HG02588 (cell line): ENCODE results near the gene SHISAL1.

Experiments
- ATAC-seq: cut with Tn5 transposase; IDR thresholded peaks from one replicate; pipeline ENCODE4 v1.9.1; 2021; ENCODE audit warnings: mild to moderate bottlenecking, moderate library complexity; ENCODE audit not compliant: unreplicated experiment

Gene SHISAL1

DNA sequence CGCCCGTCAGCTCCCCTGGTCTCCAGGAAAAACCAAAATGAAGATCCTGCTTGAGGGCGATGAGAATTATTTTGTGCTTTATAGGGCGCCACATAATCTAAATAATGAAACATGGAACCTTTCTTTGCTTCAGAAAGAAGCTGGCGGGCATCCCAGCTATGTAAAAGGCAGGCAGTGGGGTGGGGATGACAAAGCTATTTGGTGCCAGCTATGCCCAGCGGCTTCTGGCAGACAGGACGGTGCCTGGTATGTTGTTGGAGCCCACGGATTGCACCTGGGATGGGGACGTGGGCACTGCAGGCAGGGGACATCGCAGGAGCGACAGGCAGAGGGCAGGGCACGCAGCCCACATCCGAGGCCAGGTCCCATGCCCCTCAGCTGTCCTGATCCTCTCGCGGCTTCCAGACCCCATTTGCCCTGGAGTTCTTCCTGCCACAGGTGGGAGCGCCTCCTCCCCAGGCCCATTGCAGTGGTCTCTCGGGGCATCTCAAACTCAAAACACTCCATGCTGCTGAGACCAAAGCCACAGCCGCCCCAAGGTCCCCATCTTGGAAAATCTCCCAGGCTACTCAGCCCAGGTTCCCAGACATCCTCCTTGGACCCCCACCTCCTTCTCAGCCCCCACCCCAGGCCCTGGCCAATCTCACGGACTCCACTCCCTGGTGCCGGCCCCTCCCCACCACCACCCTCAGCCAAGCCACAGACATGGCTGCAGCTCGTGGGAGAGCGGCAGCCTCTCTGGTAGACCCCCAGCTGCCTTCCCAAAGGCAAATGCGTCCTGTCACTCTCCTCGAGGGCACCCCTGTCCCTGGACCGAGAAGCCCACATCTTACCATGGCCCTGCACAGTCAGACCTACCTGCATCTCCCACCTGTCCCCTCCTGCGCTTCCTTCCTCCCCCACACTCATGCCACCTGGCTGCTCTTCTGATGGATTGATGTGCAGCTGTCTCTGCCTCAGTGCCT is 45.7 kb downstream of the SHISAL1 start:
- no peak for ATAC-seq

DNA sequence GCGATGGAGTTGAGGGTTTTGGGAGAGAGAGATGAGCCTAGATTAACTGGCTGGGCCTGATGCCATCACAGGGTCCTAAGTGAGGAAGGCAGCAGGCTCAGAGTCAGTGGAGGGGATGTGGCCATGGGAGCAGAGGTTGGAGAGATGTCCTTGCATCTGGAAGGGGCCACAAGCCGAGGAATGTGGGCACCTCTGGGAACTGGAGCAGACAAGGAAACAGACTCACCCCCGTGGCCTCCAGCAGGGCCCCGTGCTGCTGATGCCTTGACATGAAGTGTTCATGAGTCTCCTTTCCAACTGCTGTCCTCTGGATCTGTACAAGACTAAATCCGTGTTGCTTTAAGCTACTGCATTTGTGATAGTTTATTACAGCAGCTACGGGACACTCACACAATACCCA is 49.2 kb downstream of the SHISAL1 start:
- no peak for ATAC-seq

DNA sequence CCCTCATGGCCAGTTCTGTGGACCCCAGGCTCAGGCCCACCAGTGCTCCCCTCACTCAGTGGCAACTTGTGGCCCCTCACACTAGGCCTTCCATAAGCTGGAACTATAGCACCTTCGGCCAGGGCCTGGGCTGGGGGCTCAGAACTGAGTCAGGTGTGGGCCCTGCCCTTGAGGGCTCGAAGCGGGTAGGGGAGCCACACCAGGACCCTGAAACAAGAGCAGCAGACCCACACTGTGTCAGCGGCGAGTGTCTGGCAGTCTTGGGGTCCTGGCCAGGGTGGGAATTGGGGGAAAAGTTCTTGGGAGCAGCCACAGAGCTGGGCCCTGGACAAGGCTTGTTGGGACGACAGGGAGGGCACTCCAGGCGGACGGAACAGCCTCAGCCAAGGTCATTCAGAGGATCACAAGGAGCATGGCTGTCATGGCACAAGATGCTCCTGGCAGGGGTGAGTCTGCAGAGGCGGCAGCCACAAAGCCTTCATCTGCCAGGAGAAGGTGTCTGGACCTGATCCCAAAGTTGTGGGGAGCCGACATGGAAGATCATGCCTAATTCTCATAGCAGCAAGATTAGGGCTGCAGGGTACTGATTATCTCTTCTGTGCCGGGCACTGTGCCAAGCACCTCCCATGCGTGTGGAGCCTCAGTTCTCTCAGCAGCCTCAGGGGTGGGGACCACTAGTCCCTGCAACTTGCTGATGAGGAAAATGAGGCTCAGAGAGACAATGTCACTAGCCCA is 50.7 kb downstream of the SHISAL1 start:
- ATAC-seq, result no peak

DNA sequence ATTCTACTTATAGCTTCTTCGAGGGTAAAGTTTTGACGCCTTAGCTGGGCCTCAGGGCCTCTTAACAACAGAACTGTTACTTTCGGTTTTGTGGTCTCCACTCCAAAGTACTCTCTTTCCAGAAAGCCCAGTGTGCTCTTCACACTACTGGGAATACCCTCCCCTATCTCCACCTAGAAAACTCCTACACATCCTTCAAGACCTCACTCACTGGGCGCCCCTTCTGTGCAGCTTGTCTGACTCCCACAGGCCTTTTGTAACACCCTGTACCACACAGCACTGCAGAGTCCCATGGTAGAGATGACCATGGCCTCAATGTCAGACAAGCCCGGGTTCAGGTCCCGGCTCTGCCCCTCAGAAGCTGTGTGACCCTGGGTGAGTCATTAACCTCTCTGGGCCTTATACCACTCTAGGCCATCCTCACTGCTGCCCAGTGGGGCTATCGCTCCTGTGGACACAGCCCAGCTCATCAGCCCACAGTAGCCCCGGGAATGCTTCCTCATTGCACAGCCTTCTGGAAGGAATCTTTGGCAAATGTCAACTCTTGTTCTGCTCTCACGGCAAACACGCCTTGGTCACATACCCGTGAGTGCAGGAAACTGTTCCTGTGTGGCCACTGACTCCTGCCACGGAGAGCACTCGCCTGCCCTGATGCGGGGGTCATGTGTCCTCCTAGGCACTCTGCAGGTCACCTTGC is 51.4 kb downstream of the SHISAL1 start:
- ATAC-seq, result no peak

DNA sequence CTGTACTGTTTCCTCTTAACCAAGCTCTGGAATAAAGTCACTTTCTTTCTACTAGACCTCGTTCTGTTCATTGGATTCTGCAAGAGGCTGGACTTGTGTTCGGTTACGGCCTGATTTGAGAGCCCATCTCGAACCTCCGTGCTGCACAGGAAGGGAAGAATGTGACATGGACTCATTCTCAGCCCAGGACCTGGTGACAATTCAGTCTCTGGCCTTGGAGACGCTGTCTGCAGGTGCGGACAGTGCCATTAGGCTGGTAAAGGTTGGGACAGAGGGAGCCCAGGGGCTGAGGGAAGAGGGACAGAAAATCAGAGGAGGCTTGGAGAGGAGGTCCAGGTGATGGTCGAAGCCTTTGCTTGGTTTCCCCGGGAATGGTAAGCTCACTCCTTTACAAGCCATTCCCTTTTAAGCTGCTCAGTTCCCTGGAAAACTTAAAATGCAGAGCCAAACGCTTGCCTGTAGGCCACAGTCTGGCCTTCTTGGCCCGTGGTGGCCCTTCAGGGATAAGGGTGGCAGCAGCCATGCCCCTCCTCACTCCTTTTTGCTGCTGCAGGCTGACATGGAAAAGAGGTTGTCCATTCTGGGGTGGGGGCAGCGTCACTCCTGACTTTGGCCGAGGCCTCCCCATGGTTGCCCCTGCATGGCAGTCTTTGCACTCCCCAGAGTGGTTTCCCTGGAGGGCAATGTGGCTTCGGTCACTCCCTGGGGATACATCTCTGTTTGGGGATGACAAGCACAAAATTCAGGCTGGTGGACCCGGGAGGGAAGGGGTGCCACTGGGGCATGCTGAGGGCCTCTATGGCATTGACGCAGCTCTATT is 52.3 kb downstream of the SHISAL1 start:
- no peak for ATAC-seq

DNA sequence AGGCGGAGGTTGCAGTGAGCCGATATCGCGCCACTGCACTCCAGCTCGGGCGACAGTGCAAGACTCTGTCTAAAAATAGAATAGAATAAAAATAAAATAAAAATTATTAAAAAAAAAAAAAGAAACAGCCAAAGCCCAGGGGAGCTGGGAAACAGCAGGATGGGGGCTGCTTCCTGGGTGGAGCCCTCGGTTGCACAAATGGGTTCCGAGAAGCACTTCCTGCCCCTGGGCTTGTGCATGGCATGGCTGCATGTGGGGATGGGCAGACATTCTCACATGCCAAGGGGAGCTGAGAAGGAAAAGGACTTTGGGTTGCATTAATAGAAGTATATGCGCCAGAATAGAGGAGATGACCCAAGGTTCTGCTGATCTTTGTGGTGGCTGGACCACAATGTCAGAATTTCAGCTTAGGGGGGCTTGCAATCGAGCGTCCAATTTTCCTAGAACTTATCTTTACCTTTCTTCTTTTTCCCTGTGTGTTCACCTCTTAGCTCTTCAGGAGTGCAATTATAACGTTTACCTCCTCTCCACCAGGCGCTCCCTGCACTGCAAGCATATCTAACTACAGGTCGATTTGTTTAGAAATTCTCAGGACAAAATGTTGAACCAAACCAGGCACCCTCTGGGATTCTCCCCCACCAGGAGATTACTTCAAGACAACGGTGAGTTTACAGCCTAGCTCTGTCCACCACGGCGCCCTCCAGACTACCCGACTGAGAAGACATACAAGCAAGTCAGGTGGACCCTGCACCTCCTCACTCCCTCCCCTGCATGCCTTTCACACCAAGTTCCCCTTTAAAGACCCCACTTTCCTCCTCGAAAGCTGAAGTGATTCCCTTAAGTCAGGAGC is 53.2 kb downstream of the SHISAL1 start:
- no peak for ATAC-seq

DNA sequence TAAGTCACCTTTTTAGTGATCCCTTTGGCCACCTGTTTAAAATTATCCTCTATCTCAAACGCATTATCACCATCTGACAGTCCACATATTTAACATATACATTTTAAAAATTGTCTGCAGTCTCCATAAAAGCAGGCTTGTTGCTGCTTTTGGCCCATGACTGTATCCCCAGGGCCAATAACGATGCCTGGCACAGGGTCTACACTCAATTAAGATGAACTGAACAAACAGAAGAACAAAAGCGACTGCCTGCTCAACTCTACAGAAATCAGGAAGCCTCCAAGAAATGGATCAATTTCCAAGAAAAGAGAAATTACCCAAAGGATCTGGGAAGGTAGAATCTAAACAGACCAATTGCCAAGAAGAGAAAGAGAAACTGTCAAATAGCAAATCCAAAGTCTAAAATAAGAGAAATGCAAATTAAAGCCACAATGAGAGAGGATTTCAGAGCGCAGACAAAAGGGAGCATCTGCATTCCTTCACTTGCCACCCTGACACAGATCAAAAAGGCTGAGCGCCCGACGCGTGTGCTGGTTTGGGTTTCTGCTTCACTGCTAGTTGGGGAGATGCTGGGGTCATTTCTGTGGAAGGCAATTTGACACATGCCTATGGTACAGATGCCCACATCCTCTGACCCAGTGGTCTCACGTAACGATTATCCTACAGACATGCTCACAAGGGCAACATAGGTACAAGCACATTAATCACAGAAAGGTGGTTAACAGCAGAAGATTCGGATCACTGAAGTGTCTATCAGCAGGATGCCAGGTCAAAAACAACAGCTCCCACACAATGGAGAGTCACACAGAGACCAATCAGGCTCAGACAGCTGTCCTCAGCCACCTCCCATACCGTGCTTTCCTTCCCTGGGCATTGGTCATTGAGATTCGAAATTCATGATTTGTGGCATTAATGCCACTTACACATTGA is 55.9 kb downstream of the SHISAL1 start:
- no peak for ATAC-seq

DNA sequence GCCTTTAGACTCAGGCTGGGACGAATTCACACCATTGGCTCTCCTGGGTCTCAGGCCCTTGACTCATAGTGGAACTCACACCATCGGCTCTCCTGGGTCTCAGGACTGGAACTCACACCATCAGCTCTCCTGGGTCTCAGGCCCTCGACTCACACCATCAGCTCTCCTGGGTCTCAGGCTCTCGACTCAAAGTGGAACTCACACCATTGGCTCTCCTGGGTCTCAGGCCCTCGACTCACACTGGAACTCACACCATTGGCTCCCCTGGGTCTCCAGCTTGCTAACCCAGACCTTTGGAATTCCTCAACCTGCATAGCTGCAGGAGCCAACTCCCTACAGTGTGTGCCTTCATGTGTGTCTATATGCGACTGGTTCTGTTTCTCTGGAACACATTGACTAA is 56.7 kb downstream of the SHISAL1 start:
- ATAC-seq, result no peak

DNA sequence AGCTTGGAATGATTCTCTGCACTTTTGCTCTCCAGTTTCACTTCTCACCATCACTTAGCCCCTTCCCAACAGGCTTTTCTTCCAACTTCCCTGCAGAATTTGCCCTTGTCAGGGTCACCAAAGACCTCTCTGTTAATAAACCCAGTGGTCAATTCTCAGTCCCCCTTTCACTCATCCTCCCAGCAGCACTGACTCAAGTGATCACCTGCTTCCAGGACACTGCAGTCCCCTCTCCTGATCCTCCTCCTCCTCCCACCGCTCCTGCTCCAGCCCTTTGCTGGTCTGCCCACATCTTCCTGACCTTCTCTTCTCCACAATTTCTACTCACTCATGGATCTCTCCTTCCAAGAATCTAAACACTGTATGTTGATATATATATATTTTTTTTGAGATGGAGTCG is 57.9 kb downstream of the SHISAL1 start:
- ATAC-seq, result no peak

DNA sequence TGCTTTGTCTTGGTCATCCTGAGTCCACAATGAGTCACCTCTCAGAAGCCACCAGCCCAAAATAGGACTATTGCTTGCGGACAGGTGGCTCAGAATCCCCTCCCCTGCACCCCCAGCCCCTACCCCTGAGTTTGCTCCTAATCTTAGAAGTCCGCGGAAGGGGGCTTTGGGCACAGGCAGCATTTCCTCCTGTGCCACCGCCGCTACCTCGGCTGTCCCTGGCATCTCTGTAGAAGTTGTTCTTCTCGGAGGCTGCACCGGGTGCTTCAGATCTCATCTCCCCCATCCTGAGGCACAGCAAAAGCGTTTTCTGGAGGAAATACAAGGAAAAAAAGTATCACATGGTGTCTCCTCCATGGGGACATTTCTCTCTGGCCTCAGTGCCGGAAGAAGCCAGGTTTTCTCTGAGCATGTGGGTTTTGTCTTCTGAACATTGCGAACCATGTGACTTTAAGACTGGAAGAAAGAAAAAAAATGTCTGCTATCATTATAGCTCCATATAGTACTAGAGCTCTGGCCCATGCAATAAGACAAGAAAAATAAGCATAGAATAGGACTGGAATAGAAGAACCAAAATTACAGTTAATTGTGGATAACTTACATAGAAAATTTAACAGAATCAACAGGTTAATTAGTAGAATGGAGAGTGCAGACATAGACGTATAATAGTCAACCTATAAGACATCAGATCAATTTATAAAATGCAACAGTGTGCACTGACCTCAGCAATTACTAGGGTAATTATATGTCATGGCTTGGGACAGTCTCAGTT is 63.2 kb downstream of the SHISAL1 start:
- ATAC-seq, result no peak

DNA sequence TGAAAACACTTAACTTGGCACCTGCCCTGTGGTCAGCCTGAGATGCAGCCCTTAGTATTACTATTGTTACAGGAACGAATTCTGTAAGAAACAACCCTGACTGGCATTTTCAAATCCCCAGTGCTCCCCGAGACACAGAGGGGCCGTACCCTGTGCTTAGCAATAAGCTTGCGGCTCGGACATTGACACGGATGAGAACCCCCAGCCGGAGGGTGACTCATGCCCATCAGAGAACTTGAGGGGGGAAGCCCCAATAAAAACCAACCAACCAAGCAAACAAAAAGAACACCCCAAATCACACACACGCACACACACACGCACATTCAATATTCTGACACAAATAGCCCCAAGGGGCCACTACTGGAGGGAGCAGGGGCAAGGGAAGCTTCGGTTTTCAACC is 63.8 kb downstream of the SHISAL1 start:
- ATAC-seq, result no peak

DNA sequence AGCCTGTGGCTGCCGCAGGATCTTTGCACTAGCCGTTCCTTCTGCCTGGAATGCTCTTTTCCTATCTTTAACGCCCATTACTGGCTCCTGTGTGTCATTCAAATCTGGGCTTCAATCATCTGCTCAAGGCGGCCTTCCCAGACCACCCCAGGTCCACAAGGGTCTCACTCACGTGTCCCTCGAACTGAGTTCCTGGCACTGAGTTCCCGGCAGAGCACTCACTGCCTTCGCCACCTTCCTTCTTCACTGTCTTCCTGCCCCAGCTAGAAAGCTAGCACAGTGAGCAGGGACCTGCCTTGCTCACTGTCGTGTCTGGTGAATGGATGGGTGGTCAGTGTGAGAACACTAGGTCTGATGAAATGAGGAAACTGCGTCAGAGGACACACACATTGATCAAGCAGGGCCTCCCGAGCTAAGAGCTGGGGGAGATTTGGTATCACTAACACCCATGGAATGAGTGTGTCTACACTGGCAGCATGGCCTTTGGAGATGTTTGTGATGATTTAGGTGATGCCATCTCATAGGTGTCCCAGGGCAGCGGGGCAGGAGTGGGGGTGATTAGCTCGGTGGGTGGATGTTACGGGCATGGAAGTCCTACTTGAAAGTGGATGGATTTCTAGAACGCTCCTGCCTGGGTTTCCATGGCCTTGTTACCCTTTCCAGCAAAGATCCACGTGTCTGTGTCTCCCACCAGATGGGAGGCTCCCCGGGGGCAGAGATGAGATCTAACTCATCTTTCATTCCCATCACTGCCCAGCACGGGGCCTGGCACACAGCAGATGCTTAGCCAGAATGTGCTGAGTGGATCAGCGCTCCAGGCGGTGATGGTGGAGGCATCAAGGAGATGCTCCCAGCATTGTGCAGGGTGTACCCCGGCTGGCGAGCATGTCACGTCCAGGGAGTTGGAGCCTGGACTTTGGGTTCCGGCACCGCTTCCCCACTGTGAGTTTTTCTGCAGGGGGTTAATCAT is 64.5 kb downstream of the SHISAL1 start:
- ATAC-seq, result no peak

DNA sequence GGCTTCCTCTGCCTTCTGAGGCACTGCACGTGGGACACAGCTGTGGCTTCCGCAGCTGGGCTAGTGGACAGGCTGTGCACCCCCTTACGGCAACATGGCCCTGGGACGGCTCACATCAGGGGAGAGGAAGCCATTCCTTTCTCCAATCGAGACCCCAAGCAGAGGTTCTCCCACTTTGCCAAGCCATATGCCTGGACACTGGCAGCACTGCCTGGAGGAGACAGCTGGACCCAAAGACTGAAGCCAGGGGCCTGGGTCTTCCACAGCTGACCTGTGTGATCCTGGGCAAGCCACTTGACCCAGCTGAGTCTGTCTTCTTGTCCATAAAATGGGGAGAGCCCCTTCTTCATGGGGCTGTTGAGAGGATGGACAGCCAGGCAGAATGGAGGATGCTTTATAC is 65.4 kb downstream of the SHISAL1 start:
- ATAC-seq, result no peak

DNA sequence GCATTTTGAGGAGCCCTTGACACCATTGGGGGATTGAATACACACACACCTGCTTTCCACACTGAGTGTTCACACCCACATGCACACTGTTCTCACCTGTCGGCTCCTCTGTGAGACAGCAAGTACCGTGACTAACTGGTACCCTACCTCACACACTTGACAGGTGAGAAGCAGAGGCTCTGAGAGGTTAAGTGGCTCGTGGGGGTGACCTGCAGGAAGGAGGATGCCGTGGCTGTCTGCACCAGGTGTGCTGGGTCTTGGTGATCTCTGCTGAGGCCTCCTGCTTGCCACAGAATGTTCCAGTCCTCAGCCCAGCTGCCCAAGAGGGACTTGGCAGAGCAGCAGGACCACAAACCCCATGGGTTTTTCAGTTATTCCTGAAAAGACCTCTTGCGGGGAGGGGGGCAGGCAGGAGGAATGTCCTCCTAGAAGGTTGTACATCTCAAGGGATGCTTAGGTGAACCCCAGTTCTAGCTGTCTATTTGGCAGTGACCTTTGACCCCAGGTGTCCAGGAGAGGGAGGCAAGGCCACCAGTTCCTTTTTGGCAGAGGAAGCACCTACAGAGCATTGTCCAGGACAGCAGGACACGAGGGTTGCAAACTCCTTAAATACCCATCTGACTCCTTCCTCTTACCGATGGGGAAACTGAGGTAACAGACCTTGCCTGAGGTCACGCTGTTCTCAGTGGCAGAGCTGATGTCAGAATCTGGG is 66.0 kb downstream of the SHISAL1 start:
- no peak for ATAC-seq

DNA sequence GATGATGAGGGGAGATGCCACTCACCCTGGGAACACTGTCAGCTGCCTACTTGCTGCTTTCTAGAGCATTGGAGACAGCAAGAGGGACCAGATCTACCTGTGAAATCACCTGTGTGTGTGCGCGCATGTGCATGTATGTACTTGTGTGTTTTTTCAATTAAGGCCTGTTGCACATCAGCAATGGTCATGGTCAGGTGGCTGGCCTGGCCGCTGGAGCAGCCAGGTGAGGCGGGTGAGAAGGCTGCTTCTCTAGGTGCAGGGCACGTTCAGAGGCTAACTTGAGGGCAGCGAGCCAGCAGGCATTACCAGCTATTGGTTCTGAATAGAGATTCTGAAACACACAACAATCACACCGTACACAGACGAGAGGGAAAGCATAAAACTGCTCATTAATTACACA is 66.9 kb downstream of the SHISAL1 start:
- no peak for ATAC-seq

DNA sequence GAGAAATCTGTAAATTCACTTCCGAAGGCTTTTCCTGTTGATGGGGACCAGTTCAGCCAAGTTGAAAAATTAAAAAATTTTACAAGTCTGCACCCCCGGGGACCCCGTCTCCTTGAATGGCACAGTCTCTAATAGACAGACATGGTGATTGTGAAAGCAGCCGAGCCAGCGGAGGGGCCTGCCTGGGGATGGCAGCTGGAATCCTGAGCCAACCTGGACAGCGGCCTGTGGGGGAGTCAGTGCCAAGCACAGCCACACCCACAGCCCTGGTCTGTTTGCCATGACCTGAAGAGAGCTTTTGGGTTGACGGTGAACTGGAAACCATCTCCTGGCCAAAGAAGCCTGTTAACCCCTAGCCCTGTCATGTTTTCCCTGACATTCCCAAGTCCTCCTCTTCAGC is 67.3 kb downstream of the SHISAL1 start:
- no peak for ATAC-seq
